Stimulated activated CD4-positive, alpha-beta T cell treated with anti-CD3 and anti-CD28 coated beads, TNF-alpha, amount 100 ng/mL, for 1 hour (primary cell): Measurements from ENCODE around the gene GLIS2.
A peak's percentile ranks its signal among the peaks of the same experiment; 100 is the strongest.

Experiments
- DNase-seq, 3 donors: peaks; one replicate each; pipeline ENCODE4 v3.0.0-alpha.2; 2020; ENCODE audit warnings: low read depth in 3 of 3, low spot score in 1 of 3

GLIS2 gene

DNA sequence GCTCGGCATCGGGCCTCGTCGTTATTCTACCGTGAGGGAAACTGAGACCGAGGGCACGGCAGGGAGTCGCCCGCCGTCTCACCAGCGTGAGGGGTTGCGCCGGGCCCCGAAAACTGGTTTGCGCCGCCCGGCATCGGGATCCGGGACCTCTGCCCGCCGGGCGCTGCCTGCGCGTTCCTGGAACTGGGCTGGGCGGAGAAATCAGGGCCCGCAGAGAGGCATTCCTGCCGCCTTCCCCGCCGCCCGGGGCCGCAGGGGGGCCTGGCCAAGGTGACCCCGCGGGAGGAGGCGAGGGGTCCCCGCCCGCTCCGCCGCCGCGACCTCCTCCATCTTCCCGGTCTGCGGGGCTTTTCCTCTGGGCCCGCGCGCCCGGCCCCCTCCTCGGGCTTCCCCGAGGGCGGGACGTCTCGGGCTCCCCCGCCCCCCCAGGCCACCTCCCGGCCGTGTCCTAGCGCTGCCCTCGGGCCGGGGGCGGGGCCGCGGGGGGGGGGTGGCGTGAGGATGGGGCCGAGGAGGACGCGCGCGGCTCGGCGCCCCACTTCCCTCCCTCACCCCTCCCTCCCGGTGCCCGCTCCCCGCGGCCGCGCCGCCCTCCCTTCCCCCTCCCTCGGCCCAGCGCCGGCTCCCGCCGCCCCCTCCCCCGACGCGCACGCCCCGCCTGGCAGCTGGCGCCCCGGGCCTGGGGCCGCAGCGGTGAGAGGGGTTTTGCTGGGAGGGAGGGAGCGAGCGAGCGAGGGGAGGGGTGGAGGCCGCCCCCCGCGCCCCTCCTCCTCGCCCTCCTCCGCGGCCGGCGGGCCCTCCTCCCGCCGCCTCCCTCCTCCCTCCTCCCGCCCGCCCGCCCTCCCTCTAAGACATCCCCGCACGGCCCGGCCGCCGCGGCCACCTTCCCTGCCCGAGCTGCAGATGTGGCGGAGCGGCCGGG lies at the start of gene GLIS2:
TSS of gene GLIS2 (plus strand) at position 882 of the 922 bp plus-strand sequence. CDS start 16,214 bp downstream, outside the sequence.
- DNase-seq: no peak

GRCh38 chr16:4266372-4266771 lies 49.5 kb upstream of the GLIS2 start:
- no peak for DNase-seq

GRCh38 chr16:4270091-4270490 lies 45.8 kb upstream of the GLIS2 start:
- no peak for DNase-seq

GRCh38 chr16:4270595-4270994 lies 45.3 kb upstream of the GLIS2 start:
- DNase-seq: no peak

GRCh38 chr16:4271176-4272113 lies 44.4 kb upstream of the GLIS2 start:
- peak; percentile 67 to 73 (median 71) for DNase-seq

- DNase-seq: no peak
Observed at GRCh38 chr16:4272114-4272956, 43.5 kb upstream of the GLIS2 start.

GRCh38 chr16:4273858-4274311 lies 42.0 kb upstream of the GLIS2 start:
- peak in 2 of 3 donors; percentile 10 to 38 for DNase-seq

DNA sequence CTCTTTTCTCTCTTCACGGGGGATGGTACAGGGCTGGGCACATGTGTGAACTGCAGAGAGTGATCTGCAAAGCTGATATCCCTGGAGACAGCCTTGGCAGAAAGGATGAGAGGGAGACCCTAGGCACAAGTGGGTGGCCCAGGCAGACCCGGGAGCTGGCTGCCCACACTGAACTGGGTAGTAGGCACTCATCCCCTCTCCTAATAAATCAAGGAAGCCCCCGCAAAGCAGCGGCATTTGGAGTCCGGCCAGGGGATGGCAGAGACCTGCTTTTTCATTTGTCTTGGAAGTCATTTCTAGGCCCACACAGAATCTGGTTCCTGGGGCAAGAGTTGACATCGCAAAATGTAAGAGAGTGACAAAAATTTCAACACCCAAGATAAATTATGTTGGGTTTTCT lies 40.0 kb upstream of the GLIS2 start:
- DNase-seq: no peak

DNA sequence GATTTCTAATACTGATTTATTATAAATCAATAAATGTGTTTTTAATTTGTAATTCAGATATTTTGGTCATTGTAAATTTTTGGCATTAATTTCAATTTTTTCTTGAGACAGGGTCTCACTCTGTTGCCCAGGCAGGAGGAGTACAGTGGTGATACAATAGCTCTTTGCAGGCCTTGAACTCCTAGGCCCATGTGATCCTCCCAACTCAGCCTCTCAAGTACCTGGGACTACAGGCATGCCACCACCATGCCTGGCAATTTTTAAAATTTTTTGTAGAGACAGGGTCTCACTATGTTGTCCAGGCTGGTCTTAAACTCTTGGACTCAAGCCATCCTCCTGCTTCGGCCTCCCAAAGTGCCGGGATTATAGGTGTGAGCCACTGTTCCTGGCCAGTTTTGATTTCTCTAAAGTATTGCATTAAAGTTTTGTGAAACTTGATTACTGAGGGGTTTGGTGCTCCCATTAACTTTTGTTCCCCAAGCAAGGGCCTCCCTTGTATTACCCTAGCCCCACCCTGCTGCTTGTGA lies 37.8 kb upstream of the GLIS2 start:
- no peak for DNase-seq

- no peak for DNase-seq
Observed at GRCh38 chr16:4280625-4281024, 35.2 kb upstream of the GLIS2 start.

DNA sequence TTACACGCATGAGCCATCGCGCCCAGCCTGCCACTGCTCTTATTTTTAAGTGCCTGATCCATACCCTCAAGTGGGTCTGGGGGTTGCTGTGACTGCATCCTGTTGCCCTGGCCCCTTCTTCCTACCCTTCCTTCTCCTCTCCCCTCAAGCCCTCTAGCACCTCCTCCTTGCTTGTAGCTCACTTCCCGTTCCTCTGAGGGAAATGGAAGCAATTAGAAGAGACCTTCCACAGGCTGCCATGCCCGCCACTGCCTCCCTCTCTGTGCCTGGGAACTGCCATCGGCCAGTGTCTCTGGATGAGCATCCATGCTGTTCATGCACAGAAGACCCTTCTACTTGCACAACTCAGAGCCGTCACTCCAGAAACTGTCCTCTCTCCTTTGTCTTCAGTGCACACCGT lies 32.4 kb upstream of the GLIS2 start:
- DNase-seq: no peak

- DNase-seq: no peak
Observed at GRCh38 chr16:4283939-4284338, 31.9 kb upstream of the GLIS2 start.

DNA sequence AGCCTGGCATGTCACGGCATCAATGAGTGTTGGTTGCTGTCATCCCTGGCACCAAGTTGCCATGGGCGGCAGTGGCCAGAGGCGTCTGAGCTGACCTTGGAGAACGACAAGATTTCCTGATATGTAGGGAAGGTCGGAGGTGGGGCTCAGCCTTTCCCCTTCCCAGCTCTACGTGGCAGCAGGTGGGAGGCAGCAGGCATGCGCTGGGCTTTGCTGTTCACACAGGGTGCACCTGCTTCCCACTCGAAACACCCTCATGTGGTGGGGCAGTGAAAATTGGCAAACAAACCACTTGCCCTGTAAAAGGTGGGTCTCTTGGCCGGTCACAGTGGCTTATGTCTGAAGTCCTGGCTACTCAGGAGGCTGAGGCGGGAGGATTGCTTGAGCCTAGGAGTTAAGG lies 30.7 kb upstream of the GLIS2 start:
- no peak for DNase-seq

GRCh38 chr16:4288148-4288921 lies 27.5 kb upstream of the GLIS2 start:
- peak; percentile 54 to 78 (median 67) for DNase-seq

DNA sequence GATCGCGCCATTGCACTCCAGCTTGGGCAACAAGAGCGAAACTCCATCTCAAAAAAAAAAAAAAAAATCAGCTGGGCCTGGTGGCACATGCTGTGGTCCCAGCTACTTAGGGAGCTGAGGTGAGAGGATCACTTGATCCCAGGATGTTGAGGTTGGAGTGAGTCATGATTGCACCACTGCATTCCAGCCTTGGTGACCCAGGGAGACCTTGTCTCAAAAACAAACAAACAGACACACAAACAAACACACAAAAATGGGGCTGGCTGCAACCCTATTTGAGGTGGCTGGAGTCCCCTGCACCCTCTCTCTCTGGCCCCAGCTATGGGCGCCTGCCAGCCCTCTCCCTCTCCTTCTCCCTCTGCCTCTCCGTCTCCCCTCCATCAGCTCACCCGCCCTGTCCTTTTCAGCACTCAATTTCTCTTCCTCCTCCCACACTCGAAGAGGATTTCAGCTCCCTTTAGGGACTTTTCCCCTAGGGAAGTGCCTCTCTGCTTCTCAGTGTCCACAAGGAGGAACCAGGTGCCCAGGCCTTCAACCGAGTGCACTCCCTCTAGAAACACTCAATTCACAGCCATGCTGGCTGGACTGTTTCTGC lies 25.5 kb upstream of the GLIS2 start:
- no peak for DNase-seq

- no peak for DNase-seq
Observed at GRCh38 chr16:4291699-4292098, 24.2 kb upstream of the GLIS2 start.

- DNase-seq: no peak
Observed at GRCh38 chr16:4293181-4293716, 22.6 kb upstream of the GLIS2 start.

- DNase-seq: no peak
Observed at GRCh38 chr16:4293822-4294457, 21.9 kb upstream of the GLIS2 start.

- DNase-seq: no peak
Observed at GRCh38 chr16:4295581-4295980, 20.3 kb upstream of the GLIS2 start.
